ENCODE measurements around the gene GXYLT2. TPM values are rescaled to one million over a fixed set of nuclear protein-coding genes. Genes with fewer than 3 reads are reported as not detected.

Gene GXYLT2
- polyA plus RNA-seq, 1 experiment = 42.5 TPM

DNA sequence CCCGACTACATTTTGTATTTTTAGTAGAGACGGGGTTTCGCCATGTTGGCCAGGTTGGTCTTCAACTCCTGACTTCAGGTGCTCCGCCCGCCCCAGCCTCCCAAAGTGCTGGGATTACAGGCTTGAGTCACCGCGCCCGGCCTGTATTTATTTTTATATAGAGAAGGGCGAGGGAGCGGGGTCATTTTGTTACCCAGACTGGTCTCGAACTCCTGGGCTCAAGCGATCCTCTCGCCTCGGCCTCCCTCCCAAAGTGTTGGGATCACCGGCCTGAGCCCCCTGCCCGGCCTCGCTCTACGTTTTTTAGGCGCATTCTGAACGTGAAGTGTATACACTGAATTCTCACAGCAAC lies 108.3 kb downstream of the GXYLT2 start:
- ChIA-PET POLR2A (no interaction called here), CTCF (interaction anchor here (1.2 to 2.8 kb wide), 3 partner anchors 61 to 145 kb away, joined by 3 to 26 read pairs (median 8); no protein-coding TSS in a partner anchor)
- Histone ChIP-seq H3K27ac (ENCODE audit: low read depth, low read length) (peak overlapping the region; percentile 77), H3K4me3 (ENCODE audit: low read depth, low read length) (peak overlapping the region; percentile 42), H3K27me3 (ENCODE audit: control insufficient read depth, insufficient read depth, low read length) (no peaks in the 10 kb centered on the region), H3K9me3 (ENCODE audit: control insufficient read depth, insufficient read depth, low read length) (no peaks in the 10 kb centered on the region; the same call in 1 of the 2 replicates)
- TF ChIP-seq, protein P1, sequence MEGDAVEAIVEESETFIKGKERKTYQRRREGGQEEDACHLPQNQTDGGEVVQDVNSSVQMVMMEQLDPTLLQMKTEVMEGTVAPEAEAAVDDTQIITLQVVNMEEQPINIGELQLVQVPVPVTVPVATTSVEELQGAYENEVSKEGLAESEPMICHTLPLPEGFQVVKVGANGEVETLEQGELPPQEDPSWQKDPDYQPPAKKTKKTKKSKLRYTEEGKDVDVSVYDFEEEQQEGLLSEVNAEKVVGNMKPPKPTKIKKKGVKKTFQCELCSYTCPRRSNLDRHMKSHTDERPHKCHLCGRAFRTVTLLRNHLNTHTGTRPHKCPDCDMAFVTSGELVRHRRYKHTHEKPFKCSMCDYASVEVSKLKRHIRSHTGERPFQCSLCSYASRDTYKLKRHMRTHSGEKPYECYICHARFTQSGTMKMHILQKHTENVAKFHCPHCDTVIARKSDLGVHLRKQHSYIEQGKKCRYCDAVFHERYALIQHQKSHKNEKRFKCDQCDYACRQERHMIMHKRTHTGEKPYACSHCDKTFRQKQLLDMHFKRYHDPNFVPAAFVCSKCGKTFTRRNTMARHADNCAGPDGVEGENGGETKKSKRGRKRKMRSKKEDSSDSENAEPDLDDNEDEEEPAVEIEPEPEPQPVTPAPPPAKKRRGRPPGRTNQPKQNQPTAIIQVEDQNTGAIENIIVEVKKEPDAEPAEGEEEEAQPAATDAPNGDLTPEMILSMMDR (IDR thresholded peaks at IDR 0.05; ENCODE audit: low read depth, low read length) = no peak
- DNase-seq (ENCODE audit: low read depth, low spot score) = no peak

DNA sequence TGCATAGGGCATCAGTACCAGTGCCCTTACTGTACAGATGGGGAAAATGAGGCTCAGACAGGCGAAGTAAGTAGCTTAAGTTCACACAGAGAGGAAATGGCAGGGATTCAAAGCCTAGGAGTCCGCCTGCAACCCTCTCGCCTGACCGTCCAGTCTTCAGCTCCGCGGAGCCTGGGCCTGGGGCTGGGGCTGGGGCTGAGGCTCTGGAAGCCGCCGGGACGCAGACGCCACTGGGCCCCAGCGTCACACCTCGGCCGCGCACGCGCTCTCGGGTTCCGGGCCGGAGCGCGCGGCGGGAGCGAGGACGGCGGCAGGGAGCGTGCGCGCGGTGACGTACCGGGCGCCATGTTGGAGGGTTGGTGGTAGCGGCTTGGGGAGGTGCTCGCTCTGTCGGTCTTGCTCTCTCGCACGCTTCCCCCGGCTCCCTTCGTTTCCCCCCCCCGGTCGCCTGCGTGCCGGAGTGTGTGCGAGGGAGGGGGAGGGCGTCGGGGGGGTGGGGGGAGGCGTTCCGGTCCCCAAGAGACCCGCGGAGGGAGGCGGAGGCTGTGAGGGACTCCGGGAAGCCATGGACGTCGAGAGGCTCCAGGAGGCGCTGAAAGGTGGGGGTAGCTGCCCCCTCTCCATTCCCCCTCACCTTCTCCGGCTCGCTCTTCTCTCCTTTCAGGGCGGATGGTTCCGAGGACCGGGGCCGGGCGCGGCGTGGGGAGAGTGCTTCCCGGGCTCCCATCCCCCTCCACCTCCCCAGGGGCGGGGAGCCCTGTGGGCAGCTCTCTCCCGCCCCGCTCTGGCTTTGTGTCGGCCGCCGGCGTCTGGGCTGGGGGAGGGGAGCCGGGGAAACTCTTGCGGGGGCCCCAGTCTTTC lies 108.9 kb downstream of the GXYLT2 start, which contains the start of gene PPP4R2:
Gene PPP4R2, plus strand, starts transcription at position 339 of the 861 bp plus-strand sequence. Its CDS starts 227 bp downstream, at position 566.
- TF ChIP-seq, protein P1 (IDR thresholded peaks at IDR 0.05; ENCODE audit: low read depth, low read length) = no peak
- DNase-seq (ENCODE audit: low read depth, low spot score) = peak; percentile 64
- Histone ChIP-seq H3K9me3 (ENCODE audit: control insufficient read depth, insufficient read depth, low read length) (no peaks in the 10 kb centered on the region; the same call in 1 of the 2 replicates), H3K27me3 (ENCODE audit: control insufficient read depth, insufficient read depth, low read length) (no peaks in the 10 kb centered on the region), H3K4me3 (ENCODE audit: low read depth, low read length) (peak within 1 kb of the TSS; percentile 71), H3K27ac (ENCODE audit: low read depth, low read length) (peak within 1 kb of the TSS; percentile 94)
- ChIA-PET POLR2A (interaction anchor here (1.2 to 1.7 kb wide), 2 partner anchors 105 to 148 kb away, joined by 3 to 6 read pairs; partner anchors contain the start of gene SHQ1), CTCF (interaction anchor here (0.6 to 2.8 kb wide), 7 partner anchors 10 to 146 kb away, joined by 3 to 26 read pairs (median 5); no protein-coding TSS in a partner anchor)

DNA sequence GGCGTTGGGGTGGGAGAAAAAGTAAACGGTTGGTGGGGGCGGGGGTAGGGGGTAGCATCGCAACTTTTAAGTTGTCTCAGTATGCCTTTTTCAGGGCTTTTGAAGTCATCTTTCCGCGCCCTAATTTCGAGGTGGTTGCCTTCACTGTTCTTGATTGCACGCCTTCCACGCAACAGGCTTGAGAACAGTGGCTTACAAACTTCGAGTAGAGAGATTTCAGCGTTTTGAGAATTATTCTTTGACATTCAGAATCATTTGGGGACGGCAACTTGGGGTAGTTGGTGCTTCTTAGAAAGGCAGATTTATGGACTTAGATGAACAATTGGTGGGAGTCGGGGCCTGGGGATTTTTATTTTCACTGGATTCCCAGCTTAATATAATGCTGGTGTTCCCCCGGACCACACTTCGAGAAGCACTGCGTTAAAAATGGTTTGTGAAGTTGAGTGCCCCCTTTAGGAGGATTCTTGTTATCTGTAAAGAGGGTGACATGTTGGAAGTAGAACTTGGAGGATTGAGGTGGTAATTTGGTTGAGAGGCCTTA lies 109.6 kb downstream of the GXYLT2 start:
- TF ChIP-seq, protein P1 (IDR thresholded peaks at IDR 0.05; ENCODE audit: low read depth, low read length) = peak; percentile 66
- ChIA-PET POLR2A (interaction anchor here (1.2 to 1.7 kb wide), 2 partner anchors 106 to 149 kb away, joined by 3 to 6 read pairs; partner anchors contain the start of gene SHQ1), CTCF (interaction anchor here (0.6 to 2.8 kb wide), 7 partner anchors 9 to 147 kb away, joined by 3 to 26 read pairs (median 5); no protein-coding TSS in a partner anchor)
- Histone ChIP-seq H3K27me3 (ENCODE audit: control insufficient read depth, insufficient read depth, low read length) (no peaks in the 10 kb centered on the region), H3K9me3 (ENCODE audit: control insufficient read depth, insufficient read depth, low read length) (no peaks in the 10 kb centered on the region; the same call in 1 of the 2 replicates), H3K27ac (ENCODE audit: low read depth, low read length) (peak overlapping the region; percentile 94), H3K4me3 (ENCODE audit: low read depth, low read length) (peak overlapping the region; percentile 71)
- no peak for DNase-seq (ENCODE audit: low read depth, low spot score)

DNA sequence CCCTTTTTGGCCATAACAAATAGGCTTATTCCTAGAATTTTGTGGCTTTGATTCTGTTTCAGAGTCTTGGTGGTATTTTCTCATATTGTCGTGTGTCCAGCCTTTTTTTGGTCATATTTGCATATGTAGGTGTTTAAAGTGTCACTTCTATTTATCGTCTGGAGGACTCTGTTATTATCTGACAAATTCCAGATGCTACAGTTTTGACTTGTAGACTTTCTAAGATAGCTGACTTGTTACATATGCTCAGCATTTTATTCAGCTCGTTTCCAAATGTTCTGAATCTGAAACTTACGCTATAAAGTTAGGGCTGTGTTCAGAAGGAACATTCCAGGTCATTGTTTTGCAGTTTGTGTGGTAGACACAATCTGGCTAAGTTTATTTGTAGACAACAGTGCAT lies 110.6 kb downstream of the GXYLT2 start:
- CTCF ChIA-PET = interaction anchor here (0.8 to 2.8 kb wide), 6 partner anchors 16 to 148 kb away, joined by 3 to 26 read pairs (median 4); no protein-coding TSS in a partner anchor
- TF ChIP-seq, protein P1 (IDR thresholded peaks at IDR 0.05; ENCODE audit: low read depth, low read length) = no peak
- Histone ChIP-seq H3K27me3 (ENCODE audit: control insufficient read depth, insufficient read depth, low read length) (no peaks in the 10 kb centered on the region), H3K4me3 (ENCODE audit: low read depth, low read length) (peak overlapping the region; percentile 71), H3K27ac (ENCODE audit: low read depth, low read length) (no peak overlapping the region), H3K9me3 (ENCODE audit: control insufficient read depth, insufficient read depth, low read length) (no peaks in the 10 kb centered on the region; the same call in 1 of the 2 replicates)
- POLR2A ChIA-PET = no interaction called here
- no peak for DNase-seq (ENCODE audit: low read depth, low spot score)

All from AG04450 (cell line).